Right ventricle myocardium inferior (tissue), 1 donor: ENCODE data around the gene HAGHL. TPM values are rescaled to one million over a fixed set of nuclear protein-coding genes. Genes with fewer than 3 reads are reported as not detected.
"Not testable (repeated sequence)": the region's sequence is repeated elsewhere in the genome, so short reads cannot be mapped to it uniquely, and the experiment has no call there.

Experiments used
- ATAC-seq: fragments of 200-7000 bp; cut with Tn5 transposase; one replicate; pipeline ENCODE4 v1.9.1; 2020; ENCODE audit warnings: mild to moderate bottlenecking, moderate library complexity
- DNase-seq: peaks from one replicate; pipeline ENCODE4 v3.0.0; 2021; ENCODE audit errors: missing footprints
- intact Hi-C: fragments of 100-400 bp; cut with DNase I; formaldehyde crosslinking; loops from one replicate; pipeline ENCODE4 v1.11.0; 2022
- total RNA-seq: library from RNA; stranded (reverse); fragmentation: NEBNext Ultra II Directional; extraction: Animal tissue kit (Norgen Biotek cat#: 25700); gene quantifications from one replicate; pipeline ENCODE4 v1.2.1, GENCODE V29; 2021
- donor health status: DM: no; HTN: yes; CAD: no; lungs with severe emphysema.

HAGHL gene
- total RNA-seq, 1 donor from 2014 or later = 18.7 TPM

DNA sequence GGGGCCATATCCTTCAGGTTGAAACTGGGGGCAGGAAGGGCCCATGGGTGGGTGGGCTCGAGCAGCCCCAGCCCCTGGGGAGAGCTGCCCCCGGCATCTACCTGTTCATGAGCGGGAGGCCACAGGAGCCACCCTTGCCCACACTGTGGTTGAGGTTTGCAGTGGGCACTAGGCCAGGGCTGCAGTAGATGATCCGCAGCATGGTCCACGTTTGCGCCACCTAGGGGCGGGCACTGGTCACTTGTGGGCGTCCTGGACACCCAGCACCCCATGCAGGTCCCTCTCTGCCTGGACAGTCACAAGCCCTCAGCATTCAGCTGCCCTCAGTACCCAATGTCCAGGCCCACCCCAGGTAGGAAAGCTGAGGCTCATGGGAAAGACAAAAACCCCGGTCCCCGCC is 40.9 kb upstream of the HAGHL start:
- intact Hi-C loops = loop anchor here (5.0 to 10.0 kb wide), 2 partner anchors 36 to 1649 kb away; partner anchors contain the start of gene ANTKMT

DNA sequence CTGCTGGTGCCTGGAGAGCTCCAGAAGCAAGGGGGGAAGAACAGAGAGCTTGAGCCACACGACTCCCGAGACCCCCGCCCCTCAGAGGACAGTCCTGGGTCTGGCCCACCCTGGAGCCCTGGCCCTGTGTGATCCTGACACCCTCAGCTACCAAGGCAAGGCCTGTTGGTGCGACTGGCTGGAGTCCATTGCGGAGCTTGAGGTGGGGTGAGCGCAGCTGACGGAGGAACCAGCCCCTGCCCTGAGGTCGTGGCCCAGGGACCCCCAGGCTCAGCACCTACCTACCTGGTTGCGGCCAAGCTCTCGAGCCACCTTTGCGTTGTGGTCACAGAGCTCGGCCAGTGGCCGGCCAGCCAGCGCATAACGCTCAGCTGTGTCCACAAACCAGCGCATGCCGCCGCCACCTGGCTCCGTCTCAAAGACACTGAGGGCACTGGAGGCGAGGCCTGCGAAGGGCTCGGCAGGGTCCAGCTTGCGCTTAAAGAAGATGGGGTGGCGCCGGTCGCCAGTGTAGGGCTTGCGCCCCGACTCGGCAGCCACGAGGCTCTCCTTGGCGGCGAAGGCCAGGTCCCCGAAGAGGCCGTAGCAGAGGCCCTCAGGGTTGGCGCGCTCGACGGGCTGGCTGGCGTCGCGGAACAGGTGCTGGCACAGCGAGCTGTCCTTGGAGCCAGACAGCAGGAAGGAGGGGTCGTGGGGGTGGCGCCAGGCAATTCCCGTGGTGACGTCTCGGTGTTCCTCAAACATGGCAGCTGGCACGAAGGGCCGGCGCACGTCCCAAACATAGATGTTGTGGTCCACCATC is 40.2 kb upstream of the HAGHL start:
- ATAC-seq = no peak
- DNase-seq = no peak
- intact Hi-C loops = loop anchor here (5.0 to 10.0 kb wide), 2 partner anchors 36 to 1648 kb away; partner anchors contain the start of gene ANTKMT

More for the DNA sequence above, 40.9 kb upstream of the HAGHL start:
- ATAC-seq (no peak), DNase-seq (no peak)

DNA sequence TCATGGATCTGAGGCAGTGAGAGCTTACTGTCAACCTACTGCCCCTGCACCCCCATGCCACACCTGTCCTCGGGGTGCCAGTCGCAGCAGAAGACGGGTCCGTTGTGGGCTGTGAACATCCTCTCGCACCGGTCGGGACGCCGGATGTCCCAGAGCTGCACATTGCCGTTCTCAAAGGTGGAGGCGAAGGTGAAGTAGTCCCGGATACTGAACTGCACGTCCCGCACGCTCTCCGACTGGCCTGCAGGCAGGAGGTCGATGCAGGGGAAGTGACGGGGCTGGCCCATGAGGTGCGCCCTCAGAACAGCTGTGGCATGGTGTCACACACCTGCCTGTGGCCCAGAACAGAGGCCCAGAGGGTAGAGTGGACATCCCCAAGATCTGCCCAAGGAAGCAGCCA is 39.4 kb upstream of the HAGHL start:
- DNase-seq = no peak
- ATAC-seq = no peak
- intact Hi-C loops = loop anchor here (5.0 to 10.0 kb wide), 2 partner anchors 35 to 1647 kb away; partner anchors contain the start of gene ANTKMT

DNA sequence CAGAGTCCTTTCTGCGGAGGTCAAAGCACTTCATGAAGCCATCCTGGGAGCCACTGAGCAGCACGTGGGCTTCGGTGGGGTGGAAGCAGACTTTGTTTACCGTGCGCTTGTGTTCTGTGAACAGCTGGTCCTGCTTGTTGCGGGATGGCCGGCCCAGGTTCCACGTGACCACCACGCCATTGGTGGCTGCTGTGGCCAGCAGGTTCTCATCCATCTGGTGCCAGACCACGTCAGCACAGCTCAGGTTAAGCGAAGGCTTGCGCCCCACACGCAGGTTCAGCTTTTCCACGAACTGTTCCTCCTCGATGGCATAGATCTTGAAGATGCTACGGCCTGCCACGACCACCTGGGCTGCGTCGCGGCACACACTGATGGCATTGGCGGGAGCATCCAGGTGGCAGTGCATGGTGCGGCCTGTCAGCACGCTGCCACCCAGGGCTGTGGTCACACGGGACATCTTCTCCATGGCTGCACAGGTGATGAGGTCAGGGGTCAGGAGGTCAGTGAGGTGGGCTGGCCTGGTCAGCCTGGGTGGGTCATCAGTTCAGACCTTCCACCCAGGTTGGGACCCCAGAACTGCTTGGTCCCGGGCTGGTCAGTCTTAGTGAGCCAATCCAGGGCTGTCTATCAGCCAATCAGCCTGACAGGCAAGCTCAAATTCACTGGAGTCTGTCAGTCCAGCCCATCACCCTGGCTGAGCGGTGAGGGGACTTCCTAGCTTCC is 37.6 kb upstream of the HAGHL start:
- ATAC-seq = no peak
- intact Hi-C loops = loop anchor here (5.0 to 10.0 kb wide), 2 partner anchors 33 to 1645 kb away; partner anchors contain the start of gene ANTKMT
- DNase-seq = no peak

DNA sequence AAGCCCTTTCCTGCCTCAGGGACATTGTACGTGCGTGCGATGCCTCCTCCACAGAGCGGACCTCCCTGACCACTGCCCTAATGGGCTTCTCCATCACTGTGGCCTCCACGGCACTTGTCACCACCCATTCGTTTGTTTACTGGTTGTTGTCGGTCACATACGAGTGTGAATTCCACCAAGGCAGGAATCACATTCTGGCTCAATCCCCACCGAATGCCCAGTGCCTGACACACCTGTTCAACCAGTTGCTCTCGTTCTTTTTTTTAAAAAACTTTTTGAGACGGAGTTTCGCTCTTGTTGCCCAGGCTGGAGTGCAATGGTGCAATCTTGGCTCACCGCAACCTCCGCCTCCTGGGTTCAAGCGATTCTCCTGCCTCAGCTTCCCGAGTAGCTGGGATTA is 35.7 kb upstream of the HAGHL start:
- DNase-seq, ATAC-seq, intact Hi-C loops: not testable (repeated sequence)

DNA sequence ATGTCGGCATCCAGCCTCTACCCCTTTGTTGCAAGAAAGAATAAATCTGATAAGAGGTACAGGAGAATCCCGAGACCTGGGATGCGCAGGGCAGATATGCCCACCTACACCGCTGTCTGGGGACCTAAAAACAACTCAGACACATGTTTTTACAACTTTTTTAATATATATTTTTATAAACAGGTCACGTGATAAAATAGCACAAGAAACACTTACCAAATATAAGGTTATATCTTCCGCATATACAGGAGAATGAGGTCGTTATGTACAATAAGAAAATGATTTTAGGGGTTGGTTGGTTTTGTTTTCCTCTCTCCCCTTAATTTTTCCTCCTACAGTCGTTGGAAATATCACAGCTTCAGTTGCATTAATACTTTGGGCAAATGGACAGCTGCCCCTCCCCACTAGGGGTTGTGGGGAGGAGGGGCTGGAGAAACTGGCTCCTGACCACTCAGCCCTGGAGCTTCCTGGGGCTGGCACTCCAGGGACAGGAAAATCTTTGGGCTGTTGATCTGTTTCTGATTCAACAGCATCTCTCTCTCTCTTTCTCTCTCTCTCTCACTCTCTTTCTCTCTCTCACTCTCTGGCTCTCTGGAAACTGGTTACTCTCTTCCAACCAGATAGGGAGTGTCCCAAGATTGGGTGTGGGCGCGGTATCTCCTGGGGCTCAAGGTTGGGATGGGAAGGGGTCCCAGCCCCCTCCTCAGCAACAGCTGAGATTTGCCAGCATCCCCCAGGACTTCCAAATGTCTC is 34.4 kb upstream of the HAGHL start:
- ATAC-seq = no peak
- intact Hi-C loops = no loop called here
- no peak for DNase-seq

DNA sequence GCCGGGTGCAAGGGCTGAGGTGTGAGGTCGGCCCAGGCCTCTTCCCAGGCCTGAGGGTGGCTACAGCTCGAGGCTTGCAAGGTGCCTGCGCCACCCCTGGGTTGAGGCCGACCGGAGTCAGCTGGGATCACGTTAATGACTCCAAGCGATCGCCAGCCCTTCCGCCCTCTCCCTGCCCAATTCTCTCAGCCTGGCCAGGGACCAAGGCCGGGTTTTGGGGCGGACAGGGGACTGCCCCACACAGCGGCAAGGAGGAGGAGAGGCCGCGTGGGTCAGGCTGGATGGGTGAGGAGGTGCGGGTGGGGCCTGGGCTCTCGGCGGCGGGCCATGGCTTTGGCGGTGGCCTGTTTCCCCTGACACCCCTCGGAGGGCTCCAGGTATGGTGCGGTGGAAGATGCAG is 33.5 kb upstream of the HAGHL start:
- DNase-seq = no peak

DNA sequence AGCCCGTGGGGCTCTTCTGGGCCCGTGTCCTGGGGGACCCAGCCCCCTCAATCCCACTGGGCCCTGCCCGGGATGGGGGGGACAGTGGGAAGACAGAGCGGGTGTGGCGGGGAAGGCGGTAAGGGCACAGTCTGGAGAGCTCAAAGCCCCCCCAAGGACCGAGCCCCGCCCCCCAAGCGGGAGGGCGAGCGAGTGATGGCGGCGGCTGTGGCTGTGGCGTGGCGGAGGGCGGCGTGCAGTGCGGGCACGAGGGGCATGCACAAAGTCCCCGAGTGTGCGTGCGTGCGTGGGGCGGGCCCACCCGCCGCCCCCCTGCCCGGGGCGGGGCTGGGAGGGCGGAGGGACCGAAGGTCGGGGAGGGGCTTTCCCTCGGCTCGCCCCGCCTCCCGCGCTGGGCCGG is 33.1 kb upstream of the HAGHL start:
- DNase-seq = no peak
- intact Hi-C loops = no loop called here
- no peak for ATAC-seq

More for the DNA sequence above, 33.5 kb upstream of the HAGHL start:
- no peak for ATAC-seq
- intact Hi-C loops = no loop called here

DNA sequence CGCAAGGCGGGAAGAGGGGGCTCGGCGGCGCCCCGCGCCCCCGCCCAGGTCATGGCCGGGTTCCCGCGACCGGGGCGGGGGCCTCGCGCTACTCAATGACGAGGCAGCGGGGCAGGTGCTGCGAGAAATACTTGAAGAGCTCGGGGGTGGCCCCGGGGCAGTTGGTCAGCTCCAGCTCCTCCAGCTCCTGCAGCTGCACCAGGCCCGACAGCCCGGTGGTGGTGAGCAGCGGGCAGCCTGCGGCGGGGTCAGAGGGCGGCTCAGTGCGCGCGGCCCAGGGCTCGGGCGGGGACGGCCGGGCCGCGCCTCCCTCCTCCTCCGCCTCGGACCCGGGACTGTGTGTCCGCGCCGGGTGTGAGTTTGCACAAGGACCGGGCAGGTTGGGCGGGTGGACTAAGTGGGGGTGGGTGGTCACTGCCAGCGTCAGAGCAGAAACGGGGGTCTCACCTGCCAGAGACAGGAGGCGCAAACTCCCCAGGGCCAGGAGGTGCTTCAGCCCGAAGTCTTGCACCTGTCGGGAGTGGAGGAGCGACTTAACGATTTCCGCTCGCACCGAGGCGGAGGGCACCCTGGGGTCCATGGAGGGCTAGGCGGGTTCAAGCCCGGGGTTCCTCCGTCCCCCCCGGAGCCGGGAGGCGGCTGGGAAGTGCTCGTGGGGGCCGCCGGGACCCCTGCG is 32.6 kb upstream of the HAGHL start:
- intact Hi-C loops = no loop called here
- DNase-seq (no peak), ATAC-seq (no peak)

DNA sequence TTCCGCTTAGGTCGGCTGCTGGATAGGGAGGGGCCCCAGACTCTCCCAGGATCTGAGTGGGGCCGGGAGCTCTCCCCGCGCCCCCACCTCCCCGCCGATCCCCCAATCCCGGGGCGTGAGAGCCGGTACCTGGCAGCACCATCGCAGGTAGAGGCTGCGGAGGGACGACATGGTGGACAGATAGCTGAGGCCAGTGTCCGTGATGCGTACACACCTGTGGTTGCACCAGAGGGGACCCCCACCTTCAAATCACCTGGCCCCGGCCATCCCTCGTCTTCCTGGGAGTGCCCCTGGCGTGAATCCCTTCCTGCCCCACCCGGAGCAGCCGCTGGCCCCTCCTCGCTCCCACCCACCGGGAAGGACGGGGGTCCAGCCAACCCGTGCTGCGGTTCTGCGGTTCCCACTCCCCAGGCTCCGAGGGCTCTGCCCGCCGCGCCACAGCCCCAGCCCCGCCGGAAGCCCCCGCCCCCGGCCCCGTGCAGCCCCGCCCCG is 32.0 kb upstream of the HAGHL start:
- no peak for DNase-seq
- ATAC-seq = no peak
- intact Hi-C loops = no loop called here

DNA sequence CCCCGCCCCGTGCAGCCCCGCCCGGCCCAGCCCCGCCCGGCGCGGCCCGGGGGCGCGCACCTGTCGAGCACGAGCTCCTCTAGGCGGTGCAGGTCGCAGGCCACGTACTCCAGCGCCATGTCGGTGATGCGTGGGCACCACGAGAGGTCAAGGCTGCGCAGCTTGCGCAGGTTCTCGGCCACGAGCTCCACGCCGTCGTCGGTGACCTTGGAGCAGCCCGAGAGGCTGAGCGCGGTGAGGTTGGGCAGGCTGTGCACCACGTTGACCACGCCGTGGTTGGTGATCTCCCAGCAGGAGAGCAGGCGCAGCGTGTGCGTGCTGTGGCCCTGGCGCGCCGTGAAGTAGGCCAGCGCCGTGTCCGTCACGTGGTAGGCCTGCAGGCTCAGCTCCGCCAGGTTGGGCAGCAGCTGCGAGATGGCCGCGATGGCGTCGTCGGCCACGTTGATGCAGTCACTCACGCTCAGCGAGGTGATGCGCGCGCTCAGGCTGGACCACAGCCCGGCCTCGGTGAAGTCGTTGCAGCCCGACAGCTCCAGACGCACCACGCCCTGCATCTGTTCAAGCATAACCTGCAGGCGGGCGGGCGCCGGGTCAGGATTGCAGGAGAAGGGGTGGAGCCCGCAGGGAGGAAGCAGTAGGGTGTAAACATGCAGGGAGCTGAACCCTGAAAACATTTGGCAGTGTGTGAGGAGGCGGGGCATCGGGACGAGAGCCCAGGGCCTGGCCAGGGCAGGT is 31.4 kb upstream of the HAGHL start:
- intact Hi-C loops = no loop called here
- ATAC-seq = no peak

DNA sequence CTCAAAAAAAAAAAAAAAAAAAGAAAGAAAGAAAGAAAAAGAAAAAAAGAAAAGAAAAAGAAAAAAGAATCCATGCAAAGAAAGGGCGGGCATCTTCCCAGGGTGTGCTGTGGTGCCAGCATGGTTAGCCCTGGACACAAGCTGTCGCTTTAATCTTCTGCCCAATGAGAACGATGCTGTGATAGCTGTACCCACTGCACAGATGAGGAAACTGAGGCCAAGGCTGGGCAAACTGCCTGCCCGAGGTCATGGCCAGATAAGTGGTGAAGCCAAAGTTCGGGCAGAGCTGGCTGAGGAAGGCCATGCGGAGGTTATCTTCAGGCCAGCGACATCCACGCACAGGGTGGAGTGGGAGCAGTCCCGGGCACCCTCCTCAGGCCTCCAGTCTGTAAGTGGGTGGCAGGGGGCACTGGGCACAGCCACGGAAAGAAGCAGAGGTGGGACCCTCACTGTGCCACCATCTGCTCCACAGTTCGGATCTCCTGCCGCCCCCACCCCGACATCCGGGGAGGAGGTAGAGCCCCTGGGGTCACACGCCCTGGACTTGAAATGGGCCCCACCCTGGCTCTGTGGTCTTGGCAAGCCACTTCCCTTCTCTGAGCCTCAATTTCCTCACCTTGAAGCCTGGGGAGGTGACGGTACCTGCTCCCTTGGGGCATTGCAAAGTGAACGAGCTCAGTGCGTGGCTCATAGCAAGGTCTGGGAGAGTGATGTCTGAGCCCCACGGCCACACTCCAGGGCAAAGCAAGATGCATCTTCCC is 27.8 kb upstream of the HAGHL start:
- intact Hi-C loops = no loop called here

More for the DNA sequence above, 31.4 kb upstream of the HAGHL start:
- no peak for DNase-seq

DNA sequence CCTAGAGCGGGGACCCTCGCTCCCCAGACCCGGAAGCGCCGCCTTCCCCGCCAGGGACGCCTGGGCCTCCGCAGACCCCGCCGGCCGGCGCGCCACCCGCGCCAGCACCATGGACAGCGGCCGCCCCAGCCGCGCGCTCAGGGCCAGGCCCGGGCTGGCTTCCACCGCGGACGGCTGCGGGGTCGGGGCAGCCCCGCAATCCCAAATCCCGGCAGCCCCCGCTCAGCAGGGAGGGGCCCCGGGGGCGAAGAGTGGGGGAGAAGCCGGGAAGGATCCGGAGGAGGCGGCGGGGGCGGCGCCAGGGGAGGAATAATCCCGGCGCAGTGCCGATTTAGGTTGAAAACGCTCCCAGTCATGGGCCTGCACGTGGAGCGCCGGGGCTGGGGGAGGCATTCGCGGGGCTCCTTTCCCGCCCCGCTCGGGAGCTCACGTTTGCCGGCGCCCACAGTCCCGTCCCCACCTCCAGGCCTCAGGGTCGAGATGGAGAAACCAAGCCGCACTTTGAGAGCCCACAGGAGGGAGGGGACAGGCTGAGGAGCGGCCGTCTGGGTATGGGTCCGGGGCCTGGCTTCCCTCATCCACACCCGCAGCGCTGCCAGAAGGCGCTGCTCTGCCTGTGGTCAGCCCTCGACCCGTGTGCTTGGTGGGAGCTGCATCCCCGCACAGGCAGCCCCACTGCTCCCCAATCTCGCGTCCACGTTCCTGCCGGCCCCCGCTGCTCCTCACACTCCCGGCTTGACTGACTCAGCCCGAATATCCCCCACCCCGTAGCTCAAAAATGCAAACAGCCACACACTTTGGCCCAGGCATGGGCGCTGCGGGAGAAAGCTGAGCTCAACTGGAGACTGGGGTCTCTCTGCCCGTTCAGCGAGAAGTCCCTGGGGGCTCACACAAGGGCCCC is 26.0 kb upstream of the HAGHL start:
- no peak for ATAC-seq
- no peak for DNase-seq
- intact Hi-C loops = no loop called here

More for the DNA sequence above, 27.8 kb upstream of the HAGHL start:
- DNase-seq (no peak), ATAC-seq (no peak)

DNA sequence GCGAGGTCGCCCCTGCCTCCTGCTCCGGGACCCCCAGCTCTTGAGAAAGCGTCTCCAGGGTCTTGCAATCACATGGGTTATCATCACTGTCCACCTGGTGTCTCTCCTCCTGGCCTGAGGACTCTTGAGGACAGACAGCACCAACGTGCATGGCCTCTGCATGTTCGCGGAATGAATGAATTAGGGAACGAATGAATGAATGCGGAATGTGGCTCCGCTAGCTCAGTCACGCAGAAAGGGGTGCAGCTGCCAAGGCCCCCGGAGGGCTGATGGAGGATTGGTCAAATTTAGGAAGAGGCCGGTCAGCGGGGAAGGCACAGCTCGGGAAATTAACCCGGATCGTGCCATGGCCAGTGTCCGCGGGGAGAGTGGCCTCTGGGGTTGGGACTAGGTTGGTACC is 24.6 kb upstream of the HAGHL start:
- ATAC-seq (no peak), DNase-seq (no peak)
- intact Hi-C loops = no loop called here

DNA sequence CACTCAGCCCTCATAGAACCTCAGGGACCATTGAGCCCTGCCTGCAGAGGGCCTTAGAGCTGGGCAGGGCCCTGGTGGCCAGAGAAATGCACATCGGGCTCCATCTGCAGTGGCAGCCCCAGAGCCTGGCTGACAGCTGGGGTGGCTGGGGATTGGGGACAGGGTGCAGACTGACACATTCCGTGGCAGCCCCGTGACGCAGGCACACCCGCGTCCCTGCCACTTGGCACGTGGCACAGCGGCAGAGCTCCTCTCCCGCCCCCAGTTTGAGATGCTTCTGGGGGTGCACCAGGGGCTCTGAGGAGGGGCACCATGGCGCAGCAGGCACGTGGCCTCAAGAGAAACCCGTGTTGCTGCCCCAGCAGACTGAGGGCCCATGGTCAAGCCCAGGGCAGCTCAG is 23.5 kb upstream of the HAGHL start:
- intact Hi-C loops = no loop called here
- DNase-seq (no peak), ATAC-seq (no peak)

DNA sequence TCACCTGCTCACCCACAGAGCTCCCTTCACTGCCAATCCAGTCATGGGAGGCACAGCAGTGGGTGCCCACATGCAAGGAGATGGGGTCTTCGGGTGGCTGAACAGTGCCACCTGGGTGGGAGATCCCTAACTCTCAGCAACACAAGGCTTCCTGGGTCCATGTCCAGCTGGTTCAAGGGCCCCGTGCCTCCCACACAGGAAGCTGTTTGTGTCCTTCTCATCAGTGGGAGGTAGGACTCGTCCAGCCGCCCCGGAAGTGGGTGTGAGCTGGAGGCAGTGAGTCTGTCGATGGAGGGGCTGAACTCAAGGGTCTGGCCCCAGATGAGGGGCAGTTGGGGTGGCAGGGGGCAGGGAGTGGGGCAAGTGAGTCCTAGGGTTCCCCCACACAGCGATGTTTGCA is 22.9 kb upstream of the HAGHL start:
- intact Hi-C loops = no loop called here
- ATAC-seq (no peak), DNase-seq (no peak)
